Measurements from ENCODE around the gene NHERF1. TPM values are rescaled to one million over a fixed set of nuclear protein-coding genes. Genes with fewer than 3 reads are reported as not detected.

Gene NHERF1
- total RNA-seq, 1 experiment from 2014 or later, result 90.8 TPM

- intact Hi-C loops (cut with micrococcal nuclease; ENCODE audit: unreplicated experiment), result no loop called here
- POLR2A ChIA-PET, result no interaction called here
- in situ Hi-C loops (cut with HindIII; ENCODE audit: low pct_unique_long_range_greater_than_20kb, low sequenced_read_pairs), result no loop called here
Observed at GRCh38 chr17:74761419-74761818, 13.0 kb downstream of the NHERF1 start.

GRCh38 chr17:74761931-74762330, 13.5 kb downstream of the NHERF1 start:
- Histone ChIP-seq H3K27ac (ENCODE audit: low read length) (no peak overlapping the region), H3K27me3 (ENCODE audit: control insufficient read depth, insufficient read depth, low read length) (no peaks in the 10 kb centered on the region), H3K4me3 (ENCODE audit: low read depth in 2 of 2, low read length in 2 of 2) (no peak overlapping the region), H3K4me1 (ENCODE audit: control insufficient read depth, insufficient read depth, low read length) (peaks cover 46% of the 10 kb centered on the region), H3K9me3 (ENCODE audit: control insufficient read depth, insufficient read depth, low read depth, low read length) (no peaks in the 10 kb centered on the region), H3K36me3 (ENCODE audit: control insufficient read depth, insufficient read depth, low read length) (no peaks in the 10 kb centered on the region)
- TF ChIP-seq TCF7L2 (IDR thresholded peaks at IDR 0.05; ENCODE audit: low read depth, low read length) (no peak), SIN3A (IDR thresholded peaks at IDR 0.05; ENCODE audit: borderline replicate concordance, insufficient read depth, low read depth, low read length) (no peak), CTCF (IDR thresholded peaks at IDR 0.05) (no peak), REST (IDR thresholded peaks at IDR 0.05; ENCODE audit: insufficient read depth in 1 of 2, low read depth in 2 of 2, low read length in 1 of 2) (no peak), POLR2AphosphoS5 (IDR thresholded peaks at IDR 0.05; ENCODE audit: low read depth, low read length) (no peak)
- BruUV-seq (replicated peaks), result no TSS peak
- DNase-seq (ENCODE audit: low read depth, low spot score) (no peak), ATAC-seq (no peak)
- CTCF ChIA-PET, result interaction anchor here (0.7 kb wide), 1 partner anchor 336 kb away, joined by 6 read pairs; no protein-coding TSS in a partner anchor
- in situ Hi-C loops (cut with HindIII; ENCODE audit: low pct_unique_long_range_greater_than_20kb, low sequenced_read_pairs), result no loop called here
- intact Hi-C loops (cut with micrococcal nuclease; ENCODE audit: unreplicated experiment), result no loop called here
- POLR2A ChIA-PET, result no interaction called here

More at GRCh38 chr17:74761419-74761818, 13.0 kb downstream of the NHERF1 start:
- CTCF ChIA-PET, result no interaction called here
- no peaks in the 10 kb centered on the region for H3K27me3 ChIP-seq (ENCODE audit: control insufficient read depth, insufficient read depth, low read length)
- no peak for TF ChIP-seq SIN3A (IDR thresholded peaks at IDR 0.05; ENCODE audit: borderline replicate concordance, insufficient read depth, low read depth, low read length)
- TF ChIP-seq POLR2AphosphoS5 (IDR thresholded peaks at IDR 0.05; ENCODE audit: low read depth, low read length), result no peak
- TF ChIP-seq REST (IDR thresholded peaks at IDR 0.05; ENCODE audit: insufficient read depth in 1 of 2, low read depth in 2 of 2, low read length in 1 of 2), result no peak
- no peak for TF ChIP-seq TCF7L2 (IDR thresholded peaks at IDR 0.05; ENCODE audit: low read depth, low read length)
- TF ChIP-seq CTCF (IDR thresholded peaks at IDR 0.05), result no peak
- DNase-seq (ENCODE audit: low read depth, low spot score) (no peak), ATAC-seq (no peak)
- H3K4me1 ChIP-seq (ENCODE audit: control insufficient read depth, insufficient read depth, low read length), result peaks cover 46% of the 10 kb centered on the region
- no peak overlapping the region for H3K4me3 ChIP-seq (ENCODE audit: low read depth in 2 of 2, low read length in 2 of 2)
- H3K9me3 ChIP-seq (ENCODE audit: control insufficient read depth, insufficient read depth, low read depth, low read length), result no peaks in the 10 kb centered on the region
- no TSS peak for BruUV-seq (replicated peaks)
- H3K27ac ChIP-seq (ENCODE audit: low read length), result no peak overlapping the region
- no peaks in the 10 kb centered on the region for H3K36me3 ChIP-seq (ENCODE audit: control insufficient read depth, insufficient read depth, low read length)
